HUES64 (cell line): ENCODE measurements around the gene SPESP1.

Experiments
- H3K27ac ChIP-seq: 2 replicates; pipeline ENCODE4 v1.7.0; 2013; ENCODE audit warnings: low read depth, low read length, inconsistent platforms
- H3K27me3 ChIP-seq: 2 replicates; pipeline ENCODE4 v1.6.1; 2013; ENCODE audit warnings: mild to moderate bottlenecking, low read length; ENCODE audit not compliant: insufficient read depth
- H3K36me3 ChIP-seq: 2 replicates; pipeline ENCODE4 v1.6.1; 2013; ENCODE audit warnings: mild to moderate bottlenecking, low read length; ENCODE audit not compliant: insufficient read depth
- H3K4me1 ChIP-seq: 2 replicates; pipeline ENCODE4 v1.6.1; 2013; ENCODE audit warnings: mild to moderate bottlenecking, low read length, moderate library complexity; ENCODE audit not compliant: insufficient read depth
- H3K4me3 ChIP-seq: 2 replicates; pipeline ENCODE4 v1.5.1; 2013; ENCODE audit warnings: mild to moderate bottlenecking, low read length, moderate library complexity
- H3K9ac ChIP-seq: 2 replicates; pipeline ENCODE4 v1.6.1; 2013; ENCODE audit warnings: mild to moderate bottlenecking, low read depth, low read length
- H3K9me3 ChIP-seq: 2 replicates; pipeline ENCODE4 v1.6.1; 2013; ENCODE audit warnings: low read depth, low read length; ENCODE audit not compliant: insufficient read depth
- WGBS: fragments of 150-250, 120-280 bp; methylation state at CpG from one replicate; pipeline ENCODE4 v1.1.7; 2013; ENCODE audit warnings: missing lambda C conversion rate; 5-methylcytosine and 5-hydroxymethylcytosine counted together

Gene SPESP1

DNA sequence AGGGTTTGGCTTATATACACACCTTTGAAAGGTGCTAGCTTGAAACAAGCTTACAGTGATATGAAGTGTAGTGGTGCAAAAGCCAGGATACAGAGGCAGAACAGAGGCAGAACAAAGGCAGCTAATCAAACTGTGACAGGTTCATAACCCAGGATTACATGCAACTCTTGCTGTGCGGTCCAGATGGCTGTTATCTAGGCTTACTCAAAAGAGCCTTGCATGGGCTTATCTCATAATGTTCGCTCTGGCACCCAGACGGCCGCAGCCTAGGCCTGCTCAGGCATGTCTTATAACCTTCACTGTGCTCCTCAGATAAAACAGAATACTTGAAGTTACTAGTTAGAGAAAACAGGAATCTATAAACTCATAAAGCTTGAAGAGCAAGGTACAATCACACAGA lies 61.4 kb downstream of the SPESP1 start:
- no peak overlapping the region for H3K4me3 ChIP-seq
- H3K9me3 ChIP-seq: peaks cover 6% of the 10 kb centered on the region; the same call in 1 of the 2 replicates
- peaks cover 17% of the 10 kb centered on the region for H3K4me1 ChIP-seq
- no peaks in the 10 kb centered on the region for H3K36me3 ChIP-seq
- H3K9ac ChIP-seq: no peak overlapping the region
- H3K27ac ChIP-seq: no peak overlapping the region
- no peaks in the 10 kb centered on the region for H3K27me3 ChIP-seq
- 78% methylated on average over 4 of the region's 4 CpGs for WGBS

DNA sequence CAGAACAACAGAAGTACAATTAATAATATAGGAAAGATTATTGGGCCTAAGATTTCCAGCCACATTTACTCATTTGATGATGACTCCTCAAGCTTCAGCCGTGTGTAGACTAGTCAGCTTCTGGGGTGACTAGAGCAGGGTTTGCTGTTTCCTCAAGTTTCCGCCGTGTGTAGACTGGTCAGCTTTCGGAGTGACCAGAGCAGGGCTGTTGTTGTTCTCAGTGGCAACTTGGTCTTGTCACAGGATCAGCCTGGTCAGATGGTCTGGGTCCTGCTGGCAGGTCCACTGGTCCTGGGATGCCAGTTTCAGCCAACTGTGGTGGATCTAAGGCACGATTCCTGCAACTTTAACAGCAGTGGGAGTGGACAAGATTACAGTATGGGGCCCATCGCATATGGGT lies 62.4 kb downstream of the SPESP1 start:
- H3K4me1 ChIP-seq: peaks cover 17% of the 10 kb centered on the region
- WGBS: 93% methylated on average over 6 of the region's 6 CpGs
- H3K9me3 ChIP-seq: peaks cover 6% of the 10 kb centered on the region; the same call in 1 of the 2 replicates
- H3K27me3 ChIP-seq: no peaks in the 10 kb centered on the region
- H3K36me3 ChIP-seq: no peaks in the 10 kb centered on the region
- H3K9ac ChIP-seq: no peak overlapping the region
- no peak overlapping the region for H3K27ac ChIP-seq
- no peak overlapping the region for H3K4me3 ChIP-seq

DNA sequence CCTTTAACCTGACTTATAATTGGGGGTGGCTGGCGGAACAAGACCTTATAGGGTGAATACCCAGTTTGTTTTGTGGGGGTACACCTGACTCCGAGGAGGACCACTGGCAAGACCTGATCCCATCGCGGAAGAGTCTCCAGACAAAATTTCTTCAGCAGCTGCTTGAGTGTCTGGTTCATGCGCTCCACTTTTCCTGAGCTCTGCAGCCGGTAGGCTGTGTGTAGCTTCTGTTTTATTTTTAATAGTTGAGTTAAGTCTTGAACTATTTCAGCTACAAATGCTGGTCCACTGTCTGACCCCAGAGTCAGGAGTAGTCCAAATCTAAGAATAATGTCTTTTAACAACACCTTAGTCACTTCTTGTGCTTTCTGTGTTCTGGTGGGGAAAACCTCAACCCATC lies 63.0 kb downstream of the SPESP1 start:
- 95% methylated on average over 6 of the region's 6 CpGs for WGBS
- Histone ChIP-seq H3K9ac (no peak overlapping the region), H3K27ac (no peak overlapping the region), H3K9me3 (peaks cover 6% of the 10 kb centered on the region; the same call in 1 of the 2 replicates), H3K4me1 (peaks cover 17% of the 10 kb centered on the region), H3K27me3 (no peaks in the 10 kb centered on the region), H3K4me3 (no peak overlapping the region), H3K36me3 (no peaks in the 10 kb centered on the region)

- no peaks in the 10 kb centered on the region for H3K36me3 ChIP-seq
- H3K9ac ChIP-seq: no peak overlapping the region
- WGBS: 86% methylated on average over 2 of the region's 2 CpGs
- peaks cover 3% of the 10 kb centered on the region; the same call in 1 of the 2 replicates for H3K9me3 ChIP-seq
- no peak overlapping the region for H3K4me3 ChIP-seq
- H3K27ac ChIP-seq: no peak overlapping the region
- peaks cover 22% of the 10 kb centered on the region for H3K4me1 ChIP-seq
- no peaks in the 10 kb centered on the region for H3K27me3 ChIP-seq
Measured at GRCh38 chr15:68994149-68994548, 63.8 kb downstream of the SPESP1 start.

DNA sequence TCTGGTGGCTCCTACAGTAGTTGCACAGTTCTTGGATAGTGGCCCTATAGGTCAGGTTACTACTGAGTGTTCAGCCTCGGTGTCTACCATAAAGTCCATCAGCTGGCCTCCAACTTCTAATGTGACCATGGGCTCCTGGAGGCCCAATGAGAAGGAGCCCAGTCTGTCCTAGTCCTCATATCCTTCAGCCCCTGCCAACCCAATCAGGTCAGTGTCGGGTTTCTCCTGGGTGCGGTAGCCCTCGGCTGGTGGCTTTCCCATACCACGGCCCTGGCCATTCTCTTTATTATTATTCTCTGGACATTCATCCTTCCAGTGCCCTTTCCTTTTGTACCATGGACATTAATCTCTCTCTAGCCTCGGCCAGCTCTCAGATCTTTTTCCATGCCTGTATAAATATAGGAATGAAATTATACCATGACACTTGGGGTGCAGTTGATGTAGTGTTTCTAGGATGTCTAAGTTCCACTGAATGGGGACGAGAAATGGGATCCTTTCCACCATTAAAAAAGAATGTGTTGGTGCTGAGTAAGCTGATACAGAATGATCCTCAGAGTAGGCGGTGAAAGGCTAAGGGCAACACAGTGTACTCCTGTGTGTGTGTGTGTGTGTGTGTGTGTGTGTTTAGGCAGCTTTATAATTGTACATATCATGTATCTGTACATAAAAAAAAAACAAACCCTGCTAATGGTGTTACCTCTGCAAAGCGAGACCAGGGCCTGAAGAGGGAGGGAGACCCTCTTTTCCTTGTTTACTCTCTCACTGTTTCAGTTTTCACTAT lies 64.8 kb downstream of the SPESP1 start:
- no peak overlapping the region for H3K27ac ChIP-seq
- no peak overlapping the region for H3K9ac ChIP-seq
- peaks cover 20% of the 10 kb centered on the region for H3K4me1 ChIP-seq
- 89% methylated on average over 8 of the region's 9 CpGs for WGBS
- H3K27me3 ChIP-seq: no peaks in the 10 kb centered on the region
- H3K9me3 ChIP-seq: no peaks in the 10 kb centered on the region
- H3K4me3 ChIP-seq: no peak overlapping the region
- no peaks in the 10 kb centered on the region for H3K36me3 ChIP-seq
